H1 (cell line): ENCODE data around the gene MAF. TPM values are rescaled to one million over a fixed set of nuclear protein-coding genes. Genes with fewer than 3 reads are reported as not detected.

Experiments used
- EP300 ChIP-seq, 2 experiments: IDR thresholded peaks; 1 replicate in 1 of 2; 2 replicates in 1 of 2; pipeline ENCODE4 v1.6.1; 2011 to 2012; ENCODE audit warnings: low read depth in 2 of 2, low read length in 2 of 2, mild to moderate bottlenecking in 2 of 2, borderline replicate concordance in 1 of 2, inconsistent platforms in 1 of 2, moderate library complexity in 1 of 2
- HDAC2 ChIP-seq, 2 experiments: fragments of 300-600 bp in 1 of 2; sonication (generic) in 1 of 2; IDR thresholded peaks; 2 replicates each; pipeline ENCODE4 v1.6.1; 2011 to 2012; ENCODE audit warnings: low read depth in 2 of 2, low read length in 2 of 2, mild to moderate bottlenecking in 2 of 2, moderate library complexity in 2 of 2, borderline replicate concordance in 1 of 2, inconsistent platforms in 1 of 2
- SP4 ChIP-seq: IDR thresholded peaks from 2 replicates; pipeline ENCODE4 v1.6.1; 2012; ENCODE audit warnings: low read length, inconsistent platforms
- polyA plus RNA-seq, 7 experiments: library from polyadenylated mRNA; depleted of rRNA in 3 of 7; stranded (reverse) in 5 of 7; unstranded in 2 of 7; fragments of >200 nt in 5 of 7; fragments of 200-250 nt in 2 of 7; gene quantifications; 1 replicate in 5 of 7; 2 replicates in 1 of 7; 4 replicates in 1 of 7; pipeline versions ENCODE4 v1.2.1 to v1.2.3, GENCODE V29; 2011 to 2013; ENCODE audit warnings: missing spikeins in 2 of 7, mixed read lengths in 2 of 7
- total RNA-seq: library from RNA; stranded (reverse); fragmentation: NEBNext Ultra II Directional; extraction: Animal tissue kit (Norgen Biotek cat#: 25700); gene quantifications from 2 replicates; pipeline ENCODE4 v1.2.1, GENCODE V29; 2021
- TF ChIP-seq, protein P1 (sequence below): IDR thresholded peaks from 2 replicates; pipeline ENCODE4 v1.6.1; 2012; ENCODE audit warnings: low read length, inconsistent platforms

The MAF gene
- total and polyA plus RNA-seq, 2 of the 8 experiments (the other 6 are each of a cell fraction or from before 2014, with no cell fraction given), result 1.3 to 2.7 TPM

DNA sequence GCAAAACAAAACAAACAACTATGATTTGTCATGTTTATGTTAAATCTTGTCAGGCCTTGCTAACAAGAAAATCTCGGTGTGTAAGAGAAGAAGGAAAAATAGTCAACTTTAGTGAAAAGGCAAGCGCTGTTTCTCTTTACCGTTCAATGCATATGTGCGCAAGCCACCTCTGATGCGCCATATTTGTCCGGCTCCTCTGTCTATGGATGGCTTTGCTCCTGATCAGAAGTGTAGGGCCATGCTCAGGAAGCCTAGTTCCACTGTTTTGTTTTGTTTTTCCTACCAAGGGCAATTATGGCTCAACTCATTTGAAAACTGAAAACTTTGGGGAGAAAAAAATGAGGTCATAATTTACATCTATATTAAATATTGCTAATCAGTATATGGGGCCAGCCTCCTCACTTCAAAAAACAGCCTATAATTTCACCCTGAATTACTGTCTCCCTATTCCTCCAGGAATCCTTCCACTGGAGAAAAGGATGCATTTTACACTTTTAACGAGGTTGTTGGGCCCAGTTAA is 4.5 kb downstream of the MAF start (continued):
- TF ChIP-seq, protein P1, sequence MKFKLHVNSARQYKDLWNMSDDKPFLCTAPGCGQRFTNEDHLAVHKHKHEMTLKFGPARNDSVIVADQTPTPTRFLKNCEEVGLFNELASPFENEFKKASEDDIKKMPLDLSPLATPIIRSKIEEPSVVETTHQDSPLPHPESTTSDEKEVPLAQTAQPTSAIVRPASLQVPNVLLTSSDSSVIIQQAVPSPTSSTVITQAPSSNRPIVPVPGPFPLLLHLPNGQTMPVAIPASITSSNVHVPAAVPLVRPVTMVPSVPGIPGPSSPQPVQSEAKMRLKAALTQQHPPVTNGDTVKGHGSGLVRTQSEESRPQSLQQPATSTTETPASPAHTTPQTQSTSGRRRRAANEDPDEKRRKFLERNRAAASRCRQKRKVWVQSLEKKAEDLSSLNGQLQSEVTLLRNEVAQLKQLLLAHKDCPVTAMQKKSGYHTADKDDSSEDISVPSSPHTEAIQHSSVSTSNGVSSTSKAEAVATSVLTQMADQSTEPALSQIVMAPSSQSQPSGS, result no peak
- TF ChIP-seq EP300 (IDR thresholded peaks at IDR 0.05; ENCODE audit: borderline replicate concordance in 1 of 2, low read depth in 2 of 2, low read length in 2 of 2) (no peak), SP4 (no peak), HDAC2 (IDR thresholded peaks at IDR 0.05; ENCODE audit: borderline replicate concordance in 1 of 2, low read depth in 2 of 2, low read length in 2 of 2) (no peak)
